ENCODE data around the gene MEIKIN.
"Not testable (repeated sequence)": the region's sequence is repeated elsewhere in the genome, so short reads cannot be mapped to it uniquely, and the experiment has no call there.

- TF ChIP-seq EP300, POLR2AphosphoS5, CTCF (IDR thresholded peaks at IDR 0.05): not testable (repeated sequence)
Observed at GRCh38 chr5:131842971-131843370, 102.5 kb downstream of the MEIKIN start.

Measured in esophagus muscularis mucosa (tissue), 4 donors.